GM19468 (cell line): Measurements from ENCODE around the gene SUN5.
"Not testable (repeated sequence)": the region's sequence is repeated elsewhere in the genome, so short reads cannot be mapped to it uniquely, and the experiment has no call there.

Experiments
- ATAC-seq: cut with Tn5 transposase; IDR thresholded peaks from one replicate; pipeline ENCODE4 v1.9.1; 2021; ENCODE audit warnings: mild to moderate bottlenecking, moderate library complexity, moderate number of reproducible peaks; ENCODE audit not compliant: unreplicated experiment; ENCODE audit errors: extremely low read depth

The SUN5 gene

DNA sequence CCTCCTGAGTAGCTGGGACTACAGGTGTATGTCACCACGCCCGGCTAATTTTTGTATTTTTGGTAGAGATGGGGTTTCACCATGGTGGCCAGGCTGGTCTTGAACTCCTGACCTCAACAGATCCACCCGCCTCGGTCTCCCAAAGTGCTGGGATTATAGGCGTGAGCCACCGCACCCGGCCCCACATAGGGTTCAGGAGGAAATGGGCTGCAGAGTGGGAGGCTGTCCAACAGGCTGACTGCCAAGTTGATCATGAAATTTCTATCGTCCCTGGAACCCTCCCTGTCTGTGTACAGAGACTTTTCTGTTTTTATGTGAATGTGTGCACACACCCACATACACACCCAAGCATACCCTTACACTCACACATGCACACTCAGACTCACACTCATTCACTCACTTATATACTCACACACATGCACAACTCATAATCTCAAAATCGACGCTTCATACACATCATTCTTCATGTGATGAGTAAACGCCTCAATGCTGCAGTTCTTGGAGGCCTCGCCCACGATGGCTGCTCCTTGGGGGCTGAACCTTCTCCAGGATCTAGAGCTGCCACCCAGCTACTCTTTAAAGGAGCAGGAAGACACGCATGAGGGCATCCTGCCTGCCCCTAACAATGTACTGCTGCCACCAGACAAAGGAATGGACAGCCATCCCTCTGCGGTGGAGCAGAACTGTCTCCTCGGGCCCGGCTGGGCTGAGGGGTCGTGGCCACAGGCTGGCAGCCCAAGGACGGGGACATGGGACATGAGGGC, 35.6 kb downstream of the SUN5 start:
- ATAC-seq = no peak

DNA sequence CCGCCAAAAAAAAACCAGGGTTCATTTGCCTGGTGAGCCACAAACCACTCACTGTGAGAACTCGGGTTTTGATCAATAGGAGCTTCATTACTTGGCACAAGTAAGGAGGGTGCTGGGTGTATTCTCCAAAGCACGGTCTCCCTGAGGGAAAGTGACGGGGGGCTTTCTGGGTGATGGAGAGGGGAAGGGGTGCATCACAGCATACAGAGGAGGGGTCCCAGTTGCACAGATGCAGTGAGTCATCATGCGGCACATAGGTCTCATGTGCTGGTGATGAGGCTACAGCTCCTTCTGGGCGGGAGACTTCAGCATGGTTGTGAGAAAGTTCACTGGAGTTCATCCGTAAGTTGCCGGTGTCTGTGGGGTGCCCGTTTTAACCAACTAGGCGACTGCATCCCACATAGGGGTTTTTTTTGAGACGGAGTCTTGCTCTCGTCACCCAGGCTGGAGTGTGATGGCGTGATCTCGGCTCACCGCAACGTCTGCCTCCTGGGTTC, 36.2 kb downstream of the SUN5 start:
- no peak for ATAC-seq

DNA sequence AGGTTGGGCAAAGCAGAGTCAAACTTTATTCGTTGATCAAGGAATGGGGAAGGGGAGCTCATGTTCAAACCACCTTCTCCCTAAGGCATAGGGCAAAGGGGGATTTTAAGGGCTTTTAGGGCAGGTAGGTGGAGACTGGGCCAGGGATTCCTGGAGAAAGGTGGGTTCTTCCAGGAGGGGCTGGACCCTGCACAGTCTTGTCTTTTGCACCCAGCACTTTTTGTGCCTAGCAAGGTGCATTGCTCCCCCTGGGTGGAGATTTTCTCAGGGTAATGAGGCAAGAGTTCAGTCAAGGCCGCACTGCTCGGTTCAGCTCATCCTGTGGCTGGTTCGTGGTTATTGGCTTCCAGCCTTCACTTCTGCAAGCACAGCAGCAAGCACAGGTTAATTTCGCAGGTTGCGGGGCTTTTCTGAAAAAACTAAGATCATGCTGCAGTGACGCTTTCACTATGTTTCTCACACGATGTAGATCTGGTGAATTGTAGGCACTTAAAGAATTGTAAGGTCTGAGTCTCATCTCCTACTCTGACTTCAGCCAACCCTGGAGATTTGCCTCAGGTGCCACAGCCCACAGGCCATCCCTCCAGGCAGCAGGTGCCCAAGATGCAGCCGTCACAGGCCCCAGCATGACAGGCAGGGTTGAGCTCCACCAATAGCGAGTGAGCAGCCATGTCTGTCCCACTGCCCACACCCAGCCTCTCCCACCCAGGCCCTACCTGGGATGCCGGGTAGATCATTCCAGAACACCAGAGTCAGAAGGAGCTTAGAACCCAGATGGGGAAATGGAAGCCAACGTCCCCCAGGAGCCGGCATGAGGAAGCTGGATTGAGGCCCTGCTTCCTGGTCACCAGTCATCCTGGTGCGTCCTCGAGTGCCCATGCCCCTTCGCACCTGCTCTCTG, 37.1 kb downstream of the SUN5 start:
- ATAC-seq = no peak

DNA sequence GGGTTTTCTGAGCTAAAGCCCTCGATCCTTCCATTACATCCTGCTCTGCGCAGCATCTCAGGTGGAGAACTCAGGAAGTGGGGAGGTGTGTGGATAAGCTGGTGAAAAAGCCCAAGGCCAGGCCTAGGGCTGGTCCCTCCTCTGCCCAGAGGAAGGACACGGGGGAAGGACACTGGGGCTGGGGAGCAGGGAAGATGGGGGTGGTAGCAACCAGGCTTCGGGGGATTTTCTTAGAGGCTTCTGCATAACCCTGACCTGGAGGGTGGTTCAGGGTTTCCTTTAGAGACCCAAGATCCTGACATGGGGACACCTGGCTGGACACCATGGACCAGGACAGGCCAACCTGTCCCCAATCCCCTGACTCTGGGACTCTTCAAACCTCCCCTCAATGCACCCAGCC, 37.9 kb downstream of the SUN5 start:
- no peak for ATAC-seq

DNA sequence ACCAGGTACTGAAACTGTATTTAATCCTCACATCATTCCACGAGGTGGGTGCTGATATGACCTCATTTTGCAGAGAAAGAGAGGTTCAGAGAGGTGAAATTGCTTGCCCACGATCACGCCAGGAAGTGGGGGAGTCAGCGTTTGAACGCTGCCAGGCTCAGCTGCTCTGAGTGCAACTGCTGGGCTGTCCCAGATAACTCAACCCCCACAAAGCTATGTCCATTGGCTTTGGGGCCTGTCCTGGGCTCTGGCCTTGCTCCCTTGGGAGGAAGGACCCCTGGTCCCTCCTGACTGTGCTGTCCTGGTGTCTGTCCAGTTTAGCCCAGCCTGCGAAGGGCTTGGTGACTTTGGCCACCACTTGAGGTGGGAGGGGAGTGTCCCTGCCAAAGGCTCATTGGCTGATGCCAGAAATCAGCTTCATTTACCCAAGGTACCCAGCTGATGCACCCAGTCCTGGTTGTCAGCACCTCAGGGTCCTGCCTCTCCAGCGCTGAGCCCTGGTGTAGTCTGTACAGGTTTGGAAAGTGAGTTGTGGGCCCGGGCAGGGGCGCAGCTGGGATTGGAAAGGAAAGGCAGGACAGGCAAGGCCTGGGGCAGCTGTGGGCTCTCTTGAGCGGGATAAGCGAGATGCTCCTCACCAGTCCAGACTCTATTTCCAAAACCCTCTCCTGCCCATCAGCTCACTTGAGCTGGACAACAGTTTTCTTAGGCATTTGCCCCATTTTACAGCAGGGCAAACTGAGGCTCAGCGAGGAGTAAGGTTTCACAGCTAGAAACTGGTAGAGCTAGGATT, 38.5 kb downstream of the SUN5 start:
- ATAC-seq = no peak

DNA sequence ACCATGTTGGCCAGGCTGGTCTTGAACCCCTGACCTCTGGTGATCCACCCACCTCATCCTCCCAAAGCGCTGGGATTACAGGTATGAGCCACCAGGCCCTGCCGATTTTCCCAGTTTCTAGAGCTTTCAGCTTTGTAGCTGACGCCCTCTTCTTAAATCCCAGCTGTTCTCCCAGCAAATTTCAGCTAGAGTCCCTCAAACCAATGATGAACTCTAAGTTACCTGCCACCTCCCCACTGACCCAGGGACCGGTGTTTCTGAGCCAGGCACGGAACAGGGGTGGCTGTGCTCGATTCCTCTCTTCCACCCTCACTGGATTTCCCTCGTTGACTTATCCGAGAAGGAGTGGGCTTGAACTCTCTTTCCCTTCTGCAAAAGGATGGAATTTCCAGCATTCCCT, 39.1 kb downstream of the SUN5 start:
- no peak for ATAC-seq

DNA sequence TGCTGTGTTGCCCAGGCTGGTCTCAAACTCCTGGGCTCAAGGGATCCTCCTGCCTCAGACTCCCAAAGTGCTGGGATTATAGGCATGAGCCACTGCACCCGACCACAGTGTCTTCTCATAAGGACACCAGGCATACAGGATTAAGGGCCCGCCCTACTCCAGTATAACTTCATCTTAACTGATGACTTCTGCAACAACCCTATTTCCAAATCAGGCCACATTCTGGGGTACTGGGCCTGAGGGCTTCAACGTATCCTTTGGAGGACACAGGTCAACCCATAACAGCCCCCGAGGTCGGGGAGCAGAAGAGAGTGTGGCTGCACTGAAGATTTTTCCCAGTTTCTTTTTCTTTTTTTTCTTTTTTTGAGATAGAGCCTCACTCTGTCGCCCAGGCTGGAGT, 39.7 kb downstream of the SUN5 start:
- no peak for ATAC-seq

DNA sequence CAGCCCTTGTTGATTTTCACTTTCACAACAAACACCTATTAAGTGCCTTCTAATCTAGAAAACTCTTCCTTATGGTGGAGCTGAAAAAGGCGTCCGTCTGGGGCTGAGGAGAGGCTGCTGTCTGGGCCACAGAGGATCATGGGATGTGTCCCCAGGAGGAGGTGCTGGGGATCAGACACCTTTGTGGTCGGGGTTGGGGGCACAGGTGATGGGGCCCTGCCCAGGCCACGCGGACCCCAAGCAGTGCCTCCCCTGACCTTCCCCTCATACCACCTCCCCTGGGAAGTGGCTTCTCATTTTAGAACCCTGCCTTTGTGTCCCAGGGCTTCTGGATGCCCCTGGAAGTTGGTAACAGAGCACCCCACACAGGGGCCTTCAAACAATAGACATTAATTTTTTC, 41.1 kb downstream of the SUN5 start:
- ATAC-seq = no peak

DNA sequence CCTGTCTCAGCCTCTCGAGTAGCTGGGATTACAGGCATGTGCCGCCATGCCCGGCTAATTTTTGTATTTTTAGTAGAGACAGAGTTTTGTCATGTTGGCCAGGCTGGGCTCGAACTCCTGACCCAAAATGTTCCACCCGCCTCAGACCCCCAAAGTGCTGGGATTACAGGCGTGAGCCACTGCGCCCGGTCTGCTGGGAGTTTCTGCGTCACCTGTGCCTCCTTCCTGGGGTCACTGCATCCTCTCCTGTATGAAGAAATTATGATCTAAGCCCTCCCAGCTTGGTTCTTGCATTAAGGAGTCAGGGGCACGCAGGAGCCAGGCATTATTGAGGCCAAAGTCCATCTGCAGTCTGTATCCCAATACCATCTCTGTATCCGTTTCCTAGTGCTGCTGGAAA, 41.6 kb downstream of the SUN5 start:
- not testable (repeated sequence) for ATAC-seq

DNA sequence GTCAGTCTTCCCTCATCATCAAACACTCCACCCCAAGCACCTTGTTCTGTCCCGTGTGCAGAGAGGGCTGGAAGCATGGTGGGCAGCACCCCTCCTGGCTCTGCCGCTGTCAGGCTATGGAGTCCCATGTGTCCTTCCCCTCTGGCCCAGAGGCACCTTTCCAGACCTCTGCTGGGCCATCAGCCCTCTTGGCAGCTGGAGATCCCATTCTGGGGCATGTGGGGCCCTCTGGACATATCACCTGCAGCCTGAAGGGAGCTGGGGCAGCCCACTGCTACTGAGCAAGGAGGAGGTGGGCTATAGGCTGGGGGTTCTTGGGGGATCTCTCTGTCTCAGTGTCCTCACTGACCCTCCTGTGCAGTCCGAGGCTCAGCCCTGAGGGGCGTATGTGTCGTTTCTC, 42.2 kb downstream of the SUN5 start:
- ATAC-seq = no peak

DNA sequence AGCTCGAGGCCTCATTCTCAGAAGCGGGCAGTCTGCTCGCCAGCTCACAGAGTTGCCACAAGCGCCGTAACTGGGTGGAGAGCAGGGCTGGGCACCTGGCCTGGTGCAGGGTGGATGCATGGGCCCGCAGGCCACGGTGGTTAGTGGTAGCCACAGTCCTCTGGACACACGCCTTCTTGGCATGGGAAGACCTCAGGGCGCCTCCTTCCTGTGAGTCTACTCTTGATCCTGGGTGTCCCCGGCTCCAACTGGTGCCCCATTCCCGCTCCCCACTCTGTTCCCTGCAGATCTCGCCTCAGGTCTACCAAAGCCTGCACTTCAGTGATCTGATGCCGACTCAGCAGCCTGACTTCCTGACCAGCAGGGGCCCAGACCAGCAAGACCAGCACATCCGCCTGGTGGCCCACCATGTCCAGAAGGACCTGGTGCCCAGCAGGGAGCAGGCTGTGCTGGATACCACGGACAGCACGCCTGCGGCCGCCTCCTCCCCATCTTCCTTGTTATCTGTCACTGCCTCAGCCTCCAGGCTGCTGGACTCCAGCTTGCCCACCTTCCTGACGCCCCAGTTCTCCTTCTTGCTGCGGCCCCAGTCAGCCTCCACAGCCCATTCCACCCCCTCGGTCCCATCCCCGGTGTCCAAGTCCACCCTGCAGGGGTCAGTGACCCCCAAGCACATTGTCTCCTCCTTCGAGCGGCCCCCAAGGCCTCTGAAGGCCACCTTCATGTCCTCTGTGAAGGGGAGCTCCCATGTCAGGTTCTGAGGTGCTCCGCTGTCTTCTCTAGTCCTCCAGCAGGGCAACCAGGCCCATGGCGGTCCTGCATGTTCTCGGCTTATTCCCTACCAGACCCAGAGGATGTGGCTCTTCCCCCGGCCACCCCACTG, 43.1 kb downstream of the SUN5 start:
- no peak for ATAC-seq

DNA sequence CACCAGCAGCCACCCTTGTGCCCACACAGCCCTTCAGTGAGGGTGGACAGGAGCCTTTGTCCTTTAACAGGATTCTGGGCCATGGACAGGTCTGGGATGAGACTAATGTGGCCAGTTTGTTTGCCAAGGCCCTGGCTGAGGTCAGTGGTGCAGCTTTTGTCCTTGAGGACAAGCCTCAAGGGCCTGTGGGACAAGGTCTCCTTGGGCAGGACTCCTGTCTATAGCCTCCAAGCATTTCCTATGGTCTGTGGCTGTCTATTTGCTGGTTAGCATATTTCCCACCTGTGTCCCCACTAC, 44.1 kb downstream of the SUN5 start:
- ATAC-seq = no peak

DNA sequence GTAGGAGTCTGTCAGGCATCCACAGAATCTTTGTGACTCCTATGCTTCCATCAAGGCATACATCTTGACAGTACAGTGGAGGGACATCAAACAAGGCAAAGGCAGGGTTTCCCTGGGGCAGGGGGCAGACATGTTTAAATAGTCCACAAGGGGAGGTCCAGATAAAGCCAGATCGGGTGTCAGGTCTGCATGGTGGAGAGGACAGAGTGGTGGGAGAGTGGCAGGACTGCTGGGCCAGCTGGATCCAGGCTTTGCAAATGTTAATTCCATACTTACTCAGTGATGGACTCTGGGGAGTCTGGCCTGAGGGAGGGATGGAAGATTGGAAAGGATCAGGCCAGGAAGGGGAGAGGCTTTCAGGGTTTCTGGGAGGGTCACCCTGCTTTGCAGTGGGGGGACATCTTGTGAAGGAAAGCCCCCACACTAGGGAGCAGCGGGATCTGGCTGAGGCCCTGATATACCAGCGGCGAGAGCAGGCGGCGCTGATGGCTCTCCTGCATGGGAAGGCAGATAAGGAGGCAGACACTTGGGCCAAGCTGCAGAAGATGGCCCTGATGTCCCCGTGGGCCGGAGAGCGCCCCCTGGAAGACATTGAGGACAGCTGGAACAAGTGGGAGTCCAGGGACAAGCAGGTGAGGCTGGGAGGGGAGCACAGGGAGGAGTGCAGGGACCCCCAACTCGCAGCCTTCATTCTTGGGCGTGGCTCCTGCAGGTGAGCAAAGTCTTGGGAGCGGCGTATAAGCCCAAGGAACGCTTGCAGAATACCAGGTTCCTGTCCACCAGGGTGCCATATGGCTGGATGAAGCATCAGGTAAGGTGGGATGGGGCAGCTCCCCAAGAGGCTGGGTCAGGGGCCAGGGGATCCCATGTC, 44.6 kb downstream of the SUN5 start:
- ATAC-seq = no peak

DNA sequence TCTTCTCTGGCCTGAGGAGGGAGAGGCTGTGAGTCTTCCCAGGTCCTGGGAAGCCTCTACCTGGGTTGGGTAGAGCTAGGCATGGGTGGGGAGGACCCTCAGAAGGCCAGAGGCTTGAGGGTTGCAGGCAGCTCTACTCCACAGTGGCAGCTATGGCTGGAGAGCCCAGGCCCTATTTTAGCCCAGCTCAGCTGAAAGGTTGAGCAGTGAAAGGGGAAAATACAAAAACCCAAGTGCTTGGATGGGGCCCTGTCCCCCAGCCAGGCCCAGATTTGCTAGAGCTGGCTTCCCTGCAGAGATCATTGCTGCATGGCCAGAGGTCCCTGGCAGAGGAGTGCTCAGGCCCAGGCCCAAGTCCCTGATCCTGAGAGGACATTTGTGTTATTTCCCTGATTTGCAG, 45.7 kb downstream of the SUN5 start:
- no peak for ATAC-seq

DNA sequence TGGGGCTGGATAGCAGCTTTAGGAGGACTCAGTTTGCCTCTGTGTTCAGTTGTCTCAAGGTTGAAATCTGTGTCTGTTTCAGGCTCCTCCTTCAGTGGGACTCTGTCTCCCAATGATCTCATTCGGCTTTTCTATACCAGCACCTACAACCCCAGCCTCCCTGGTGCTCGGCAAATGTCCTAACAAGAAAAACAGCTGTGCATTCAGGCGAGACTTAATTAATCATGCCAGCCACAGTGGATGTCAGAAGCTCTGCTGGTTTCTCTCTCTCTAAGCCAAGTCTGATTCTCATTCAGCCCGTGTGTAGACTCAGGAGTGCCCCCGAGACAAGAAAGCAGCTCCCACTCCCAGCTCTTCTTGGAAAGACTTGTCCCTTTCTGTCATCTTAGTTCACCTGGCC, 46.8 kb downstream of the SUN5 start:
- ATAC-seq = no peak

DNA sequence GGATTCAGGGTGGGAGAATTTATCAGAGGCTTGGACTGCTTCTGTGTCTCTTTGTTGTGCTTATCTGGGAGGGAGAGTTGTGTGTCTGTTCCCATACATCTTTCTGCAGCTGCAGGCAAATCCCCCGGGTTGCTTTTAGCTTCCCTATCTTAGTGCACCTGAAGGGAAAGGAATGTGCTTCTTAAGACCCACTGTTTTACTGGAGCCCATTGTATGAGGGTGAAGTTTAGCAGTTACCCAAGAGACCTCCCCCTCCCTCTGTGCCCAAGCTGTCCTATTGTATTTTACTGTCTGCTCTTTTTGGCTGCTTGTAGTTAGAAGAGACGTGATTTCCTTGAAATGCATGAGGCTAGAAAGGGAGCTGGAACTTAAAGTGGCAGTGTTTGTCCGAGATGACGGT, 53.7 kb downstream of the SUN5 start:
- not testable (repeated sequence) for ATAC-seq

DNA sequence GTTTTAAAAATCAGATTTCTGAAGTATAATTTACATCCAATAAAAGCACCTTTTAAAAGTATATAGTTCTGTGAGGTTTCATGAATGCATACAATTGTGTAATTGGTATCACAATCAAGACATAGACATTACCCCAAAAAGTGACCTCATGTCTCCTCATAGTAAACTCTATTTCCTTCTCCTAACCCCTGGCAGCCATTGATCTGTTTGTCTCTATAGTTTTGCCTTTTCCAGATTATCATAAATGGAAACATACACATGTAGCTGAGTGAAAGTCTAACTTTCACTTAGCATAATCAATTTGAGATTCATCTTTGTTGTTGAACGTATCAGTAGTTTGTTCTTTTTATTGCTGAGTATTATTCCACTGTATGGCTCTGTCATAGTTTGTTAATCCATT, 57.6 kb downstream of the SUN5 start:
- no peak for ATAC-seq

DNA sequence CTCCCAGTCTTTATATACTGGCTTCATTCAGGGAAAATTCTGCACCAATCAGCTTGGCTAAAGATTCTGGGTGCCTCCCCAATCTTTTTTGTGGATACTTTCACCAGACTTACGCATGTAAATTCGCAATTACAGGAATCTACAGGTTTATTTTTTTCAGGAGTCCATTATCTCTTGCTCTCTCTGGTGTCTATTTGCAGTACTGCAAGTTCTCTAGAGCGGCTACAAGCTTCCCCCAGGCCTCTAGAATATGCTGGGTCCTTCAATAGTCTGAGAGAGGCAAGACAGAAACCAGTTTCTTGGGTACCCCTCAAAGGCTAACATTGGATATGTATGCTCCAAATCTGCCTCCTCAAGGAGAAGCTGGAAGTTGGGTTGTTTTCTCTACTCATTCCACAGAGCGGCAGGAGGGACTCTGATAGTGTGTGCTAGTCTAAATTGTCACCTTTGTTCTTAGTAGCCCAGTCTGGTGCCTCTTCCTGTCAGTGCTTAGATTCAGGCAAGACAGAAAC, 58.5 kb downstream of the SUN5 start:
- ATAC-seq = no peak
